ENCODE results near the gene ARHGEF11. TPM values are rescaled to one million over a fixed set of nuclear protein-coding genes. Genes with fewer than 3 reads are reported as not detected.

ARHGEF11 gene
- total and polyA plus RNA-seq, 9 of the 15 experiments (the other 6 are each of a cell fraction or from before 2014, with no cell fraction given): 0.14 to 15.5 (median 9.0) TPM

GRCh38 chr1:157028674-157029073 is 16.9 kb downstream of the ARHGEF11 start (continued):
- TF ChIP-seq ZNF592 (IDR thresholded peaks at IDR 0.05) (no peak), ZBTB2 (IDR thresholded peaks at IDR 0.05) (no peak), PHF8 (IDR thresholded peaks at IDR 0.05; ENCODE audit: borderline replicate concordance, low read length) (no peak), NRF1 (conservative IDR thresholded peaks at IDR 0.05 in 1 of 2, IDR thresholded peaks at IDR 0.05 in 1 of 2) (no peak), TAF1 (IDR thresholded peaks at IDR 0.05; ENCODE audit: control insufficient read depth, extremely low read depth, insufficient read depth, low read length, severe bottlenecking) (no peak), ATF4 (CRISPR knock-in tag; IDR thresholded peaks at IDR 0.05) (no peak), ESRRA (IDR thresholded peaks at IDR 0.05; ENCODE audit: borderline replicate concordance, low read depth) (no peak)

Data from K562 (cell line).